Transverse colon (tissue), 4 donors: ENCODE measurements around the gene ALDH16A1. TPM values are rescaled to one million over a fixed set of nuclear protein-coding genes. Genes with fewer than 3 reads are reported as not detected.

Experiments used
- DNase-seq: peaks from one replicate; pipeline ENCODE4 v3.0.0-alpha.2; 2019
- H3K27ac ChIP-seq, 4 donors: fragments of 200-600 bp; sonication (generic); 2 replicates each; pipeline ENCODE4 v1.5.1; 2016 to 2018; ENCODE audit warnings: inconsistent platforms in 4 of 4
- H3K27me3 ChIP-seq: fragments of 200-600 bp; sonication (generic); 2 replicates; pipeline ENCODE4 v1.5.1; 2017; ENCODE audit warnings: inconsistent platforms
- H3K36me3 ChIP-seq, 4 donors: fragments of 200-600 bp; sonication (generic); 2 replicates each; pipeline ENCODE4 v1.5.1; 2017 to 2019; ENCODE audit warnings: inconsistent platforms in 4 of 4
- H3K4me1 ChIP-seq, 4 donors: fragments of 200-600 bp; sonication (generic); 2 replicates each; pipeline ENCODE4 v1.5.1; 2017 to 2020; ENCODE audit warnings: inconsistent platforms in 4 of 4
- H3K4me3 ChIP-seq, 4 donors: fragments of 200-600 bp; sonication (generic); 1 replicate in 1 of 4; 2 replicates in 3 of 4; pipeline versions ENCODE4 v1.5.1 to v1.6.1; 2017 to 2019; ENCODE audit warnings: inconsistent platforms in 4 of 4
- H3K9me3 ChIP-seq, 2 donors: fragments of 200-600 bp; sonication (generic); 2 replicates each; pipeline ENCODE4 v1.5.1; 2017 to 2019; ENCODE audit warnings: inconsistent platforms in 2 of 2
- EP300 ChIP-seq: sonication (generic); formaldehyde crosslinking; IDR thresholded peaks from one replicate; pipeline ENCODE4 v1.6.1; 2017; ENCODE audit warnings: antibody characterized with exemption, low read depth
- POLR2A ChIP-seq: fragments of 450-650 bp; IDR thresholded peaks from one replicate; pipeline ENCODE4 v1.6.1; 2016; ENCODE audit warnings: antibody characterized with exemption, mild to moderate bottlenecking, moderate library complexity
- POLR2AphosphoS5 ChIP-seq, 3 donors: sonication (generic); formaldehyde crosslinking; IDR thresholded peaks; one replicate each; pipeline ENCODE4 v1.6.1; 2016; ENCODE audit warnings: antibody characterized with exemption in 3 of 3
- WGBS, 2 donors: methylation state at CpG; one replicate each; pipeline ENCODE4 v1.1.5; 2018; ENCODE audit warnings: low coverage in 1 of 2; 5-methylcytosine and 5-hydroxymethylcytosine counted together
- in situ Hi-C, 4 donors: fragments of 200-750 bp; cut with MboI; loops; one replicate each; pipeline versions ENCODE4 v1.15.0 to v1.15.1; 2017; ENCODE audit warnings: low sequenced_read_pairs in 3 of 4, low pct_ligation_motif_present in 1 of 4, low pct_unique_long_range_greater_than_20kb in 1 of 4
- intact Hi-C: fragments of 100-400 bp; cut with DNase I; formaldehyde crosslinking; loops from one replicate; pipeline ENCODE4 v1.15.1; 2023; ENCODE audit warnings: low total_unique reads
- total RNA-seq, 4 donors: library from RNA; depleted of rRNA; stranded (reverse); fragments of >200 nt; gene quantifications; one replicate each; pipeline ENCODE4 v1.1.0, GENCODE V29; 2016
- TF ChIP-seq, protein P1 (sequence below), 5 experiments: fragments of 200-600 bp in 3 of 5; fragments of 450-650 bp in 2 of 5; sonication (generic) in 3 of 5; IDR thresholded peaks; 1 replicate in 2 of 5; 2 replicates in 3 of 5; pipeline ENCODE4 v1.5.1; 2016 to 2017; ENCODE audit warnings: antibody characterized with exemption in 5 of 5, inconsistent platforms in 3 of 5, mild to moderate bottlenecking in 2 of 5, moderate library complexity in 1 of 5

ALDH16A1 gene
- total RNA-seq, 4 donors from 2014 or later = 24.3 to 465 (median 43.1) TPM

GRCh38 chr19:49488046-49488862 lies 35.2 kb downstream of the ALDH16A1 start:
- peaks cover 0 to 34% (median 19%) of the 10 kb centered on the region in 4 donors for H3K36me3 ChIP-seq
- H3K27ac ChIP-seq = peak overlapping the region; percentile 93 to 97 (median 94)
- H3K27me3 ChIP-seq = no peaks in the 10 kb centered on the region
- TF ChIP-seq POLR2A (no peak), POLR2AphosphoS5 (IDR thresholded peaks at IDR 0.05) (no peak), EP300 (no peak)
- TF ChIP-seq, protein P1, sequence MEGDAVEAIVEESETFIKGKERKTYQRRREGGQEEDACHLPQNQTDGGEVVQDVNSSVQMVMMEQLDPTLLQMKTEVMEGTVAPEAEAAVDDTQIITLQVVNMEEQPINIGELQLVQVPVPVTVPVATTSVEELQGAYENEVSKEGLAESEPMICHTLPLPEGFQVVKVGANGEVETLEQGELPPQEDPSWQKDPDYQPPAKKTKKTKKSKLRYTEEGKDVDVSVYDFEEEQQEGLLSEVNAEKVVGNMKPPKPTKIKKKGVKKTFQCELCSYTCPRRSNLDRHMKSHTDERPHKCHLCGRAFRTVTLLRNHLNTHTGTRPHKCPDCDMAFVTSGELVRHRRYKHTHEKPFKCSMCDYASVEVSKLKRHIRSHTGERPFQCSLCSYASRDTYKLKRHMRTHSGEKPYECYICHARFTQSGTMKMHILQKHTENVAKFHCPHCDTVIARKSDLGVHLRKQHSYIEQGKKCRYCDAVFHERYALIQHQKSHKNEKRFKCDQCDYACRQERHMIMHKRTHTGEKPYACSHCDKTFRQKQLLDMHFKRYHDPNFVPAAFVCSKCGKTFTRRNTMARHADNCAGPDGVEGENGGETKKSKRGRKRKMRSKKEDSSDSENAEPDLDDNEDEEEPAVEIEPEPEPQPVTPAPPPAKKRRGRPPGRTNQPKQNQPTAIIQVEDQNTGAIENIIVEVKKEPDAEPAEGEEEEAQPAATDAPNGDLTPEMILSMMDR (IDR thresholded peaks at IDR 0.05) = no peak
- peak overlapping the region; percentile 67 to 98 (median 92) for H3K4me3 ChIP-seq
- in situ Hi-C loops = loop anchor here in 1 of 4 donors (25.0 kb wide), 1 partner anchor 374 kb away; the partner anchor contains the start of genes PNKP and PTOV1
- 0 to 4% methylated on average over 4 to 26 of the region's 26 CpGs for WGBS, 2 donors
- DNase-seq = no peak
- intact Hi-C loops = no loop called here
- H3K4me1 ChIP-seq = peaks cover 18 to 30% (median 24%) of the 10 kb centered on the region in 4 donors
- H3K9me3 ChIP-seq = no peaks in the 10 kb centered on the region

GRCh38 chr19:49488863-49489537 lies 36.0 kb downstream of the ALDH16A1 start:
- peaks cover 18 to 30% (median 25%) of the 10 kb centered on the region in 4 donors for H3K4me1 ChIP-seq
- intact Hi-C loops (no loop called here), in situ Hi-C loops (loop anchor here in 1 of 4 donors (25.0 kb wide), 1 partner anchor 373 kb away; the partner anchor contains the start of genes PNKP and PTOV1)
- no peak for DNase-seq
- H3K4me3 ChIP-seq = peak overlapping the region; percentile 67 to 98 (median 92)
- 14% methylated on average over 15 of the region's 15 CpGs; no CpG with 5 or more reads in 1 of the 2 donors for WGBS, 2 donors
- TF ChIP-seq, protein P1 (IDR thresholded peaks at IDR 0.05) = no peak
- TF ChIP-seq EP300 (no peak), POLR2AphosphoS5 (IDR thresholded peaks at IDR 0.05) (no peak), POLR2A (no peak)
- peak overlapping the region; percentile 93 to 97 (median 94) for H3K27ac ChIP-seq
- H3K27me3 ChIP-seq = no peaks in the 10 kb centered on the region
- no peaks in the 10 kb centered on the region for H3K9me3 ChIP-seq
- H3K36me3 ChIP-seq = peaks cover 0 to 34% (median 19%) of the 10 kb centered on the region in 4 donors

DNA sequence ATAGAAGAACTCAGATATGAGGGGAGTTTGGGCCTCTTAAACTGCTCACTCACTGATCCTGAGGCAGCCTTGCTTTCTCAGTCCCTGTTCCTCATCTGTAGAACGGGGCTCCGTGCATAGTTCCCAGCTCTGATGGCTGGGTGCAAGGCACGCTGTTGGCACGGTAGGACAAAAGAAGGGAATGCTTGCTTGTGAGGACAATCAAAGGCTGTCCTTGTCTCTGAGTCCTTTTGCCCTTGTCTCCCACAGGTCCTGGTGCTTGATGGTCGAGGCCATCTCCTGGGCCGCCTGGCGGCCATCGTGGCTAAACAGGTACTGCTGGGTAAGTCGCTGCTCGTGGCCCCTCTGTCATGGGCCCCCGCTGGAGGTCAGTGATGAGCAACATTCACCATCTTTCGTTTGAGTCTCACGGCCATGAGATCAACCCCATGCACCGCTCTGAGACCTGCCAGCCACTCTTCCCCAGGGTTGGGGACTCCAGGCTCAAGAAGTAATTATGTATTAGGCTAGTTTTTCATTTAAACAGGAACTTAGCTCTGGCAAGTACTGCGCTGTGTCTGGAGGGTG lies 36.7 kb downstream of the ALDH16A1 start:
- intact Hi-C loops = no loop called here
- no peaks in the 10 kb centered on the region for H3K27me3 ChIP-seq
- H3K36me3 ChIP-seq = peaks cover 0 to 34% (median 19%) of the 10 kb centered on the region in 4 donors
- TF ChIP-seq POLR2AphosphoS5 (IDR thresholded peaks at IDR 0.05) = no peak
- TF ChIP-seq, protein P1 (IDR thresholded peaks at IDR 0.05) = peak in 3 of 5 experiments; percentile 21 to 31 (median 27)
- H3K4me3 ChIP-seq = peak overlapping the region in 2 of 4 donors; percentile 67 to 88
- WGBS, 2 donors = 44 to 60% methylated on average over 1 to 15 of the region's 15 CpGs
- no peaks in the 10 kb centered on the region for H3K9me3 ChIP-seq
- H3K27ac ChIP-seq = peak overlapping the region; percentile 93 to 97 (median 94)
- H3K4me1 ChIP-seq = peaks cover 18 to 32% (median 25%) of the 10 kb centered on the region in 4 donors
- in situ Hi-C loops = loop anchor here in 1 of 4 donors (25.0 kb wide), 1 partner anchor 373 kb away; the partner anchor contains the start of genes PNKP and PTOV1
- DNase-seq = no peak
